NB4 (cell line): ENCODE data around the gene PTPRD.
A peak's percentile ranks its signal among the peaks of the same experiment; 100 is the strongest.

Experiments
- DNase-seq: peaks from one replicate; pipeline ENCODE4 v3.0.0; 2010; ENCODE audit warnings: low read depth
- H3K4me3 ChIP-seq: one replicate; pipeline ENCODE4 v1.5.1; 2011; ENCODE audit warnings: mild to moderate bottlenecking, low read depth, low read length, moderate library complexity
- CTCF ChIP-seq: IDR thresholded peaks from one replicate; pipeline ENCODE4 v1.5.1; 2012; ENCODE audit warnings: low read depth, low read length
- MAX ChIP-seq: IDR thresholded peaks from 2 replicates; pipeline ENCODE4 v1.6.1; 2011; ENCODE audit warnings: low read depth, low read length
- MYC ChIP-seq: IDR thresholded peaks from 2 replicates; pipeline ENCODE4 v1.6.1; 2011; ENCODE audit warnings: low read depth, low read length
- POLR2A ChIP-seq: IDR thresholded peaks from 2 replicates; pipeline ENCODE4 v1.6.1; 2011; ENCODE audit warnings: mild to moderate bottlenecking; ENCODE audit not compliant: insufficient read length; ENCODE audit errors: extremely low read depth

Gene PTPRD

GRCh38 chr9:8778356-8778755 lies 1834.4 kb downstream of the PTPRD start:
- no peak overlapping the region for H3K4me3 ChIP-seq
- TF ChIP-seq POLR2A, result no peak
- no peak for TF ChIP-seq MAX
- no peak for TF ChIP-seq MYC
- no peak for TF ChIP-seq CTCF
- no peak for DNase-seq

GRCh38 chr9:8772302-8772701 lies 1840.5 kb downstream of the PTPRD start:
- TF ChIP-seq MYC (no peak), POLR2A (no peak), MAX (no peak), CTCF (no peak)
- no peak for DNase-seq
- H3K4me3 ChIP-seq, result no peak overlapping the region

GRCh38 chr9:8769153-8769552 lies 1843.6 kb downstream of the PTPRD start:
- TF ChIP-seq MYC, result no peak
- H3K4me3 ChIP-seq, result no peak overlapping the region
- no peak for DNase-seq

GRCh38 chr9:8766096-8766495 lies 1846.7 kb downstream of the PTPRD start:
- H3K4me3 ChIP-seq, result no peak overlapping the region
- TF ChIP-seq MYC (no peak), MAX (no peak), CTCF (no peak), POLR2A (no peak)
- DNase-seq, result no peak

- H3K4me3 ChIP-seq, result no peak overlapping the region
- TF ChIP-seq POLR2A (no peak), MYC (no peak)
- no peak for DNase-seq
Observed at GRCh38 chr9:8764051-8764450, 1848.8 kb downstream of the PTPRD start.

GRCh38 chr9:8762479-8763085 lies 1850.2 kb downstream of the PTPRD start:
- no peak for DNase-seq
- H3K4me3 ChIP-seq, result no peak overlapping the region
- peak; percentile 7 for TF ChIP-seq CTCF
- no peak for TF ChIP-seq MYC
- TF ChIP-seq POLR2A, result no peak
- TF ChIP-seq MAX, result no peak

- TF ChIP-seq POLR2A (no peak), MAX (no peak), CTCF (no peak), MYC (no peak)
- no peak for DNase-seq
- H3K4me3 ChIP-seq, result no peak overlapping the region
Observed at GRCh38 chr9:8760000-8760767, 1852.6 kb downstream of the PTPRD start.
